Fibroblast of gingiva (primary cell): ENCODE data around the gene NCAPD2.
"Not testable (repeated sequence)": the region's sequence is repeated elsewhere in the genome, so short reads cannot be mapped to it uniquely, and the experiment has no call there.

ENCODE experiments used
- DNase-seq: peaks from one replicate; pipeline ENCODE4 v3.0.0-alpha.2; 2011; ENCODE audit warnings: low read depth

The NCAPD2 gene

DNA sequence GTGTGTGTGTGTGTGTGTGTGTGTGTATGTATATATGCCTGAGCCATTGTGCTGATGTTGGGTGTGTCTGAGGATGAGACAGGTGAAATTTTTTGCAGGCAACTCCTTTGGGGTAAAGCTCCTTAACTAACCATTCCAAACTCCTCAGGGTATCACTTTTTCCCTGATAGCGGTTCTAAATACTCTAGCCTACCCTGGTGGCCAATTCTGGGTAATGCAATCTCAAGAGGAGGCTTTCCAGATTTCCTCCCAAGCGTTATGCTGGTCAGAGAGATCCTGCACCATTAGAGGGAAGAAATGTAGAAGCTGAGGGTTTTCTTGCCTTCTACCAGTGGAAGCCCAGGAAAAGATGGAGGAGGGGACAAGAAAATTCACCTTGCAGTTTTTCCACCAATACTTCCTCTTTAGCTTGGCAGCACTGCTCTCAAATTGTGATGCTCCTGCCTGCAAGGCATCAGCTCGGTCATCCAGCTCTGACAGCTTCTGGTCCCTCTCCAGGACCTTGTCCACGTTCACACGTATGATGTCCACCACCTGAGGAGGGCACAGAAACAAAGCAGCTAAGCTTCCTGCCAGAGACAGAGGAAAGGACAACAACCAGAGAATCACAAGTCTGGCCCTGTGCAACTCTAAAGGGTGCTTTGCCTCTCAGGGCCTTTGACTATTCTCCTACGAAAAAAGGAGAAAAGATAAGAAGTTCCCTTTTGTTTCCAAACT lies 28.3 kb upstream of the NCAPD2 start:
- DNase-seq, result peak; percentile 63

DNA sequence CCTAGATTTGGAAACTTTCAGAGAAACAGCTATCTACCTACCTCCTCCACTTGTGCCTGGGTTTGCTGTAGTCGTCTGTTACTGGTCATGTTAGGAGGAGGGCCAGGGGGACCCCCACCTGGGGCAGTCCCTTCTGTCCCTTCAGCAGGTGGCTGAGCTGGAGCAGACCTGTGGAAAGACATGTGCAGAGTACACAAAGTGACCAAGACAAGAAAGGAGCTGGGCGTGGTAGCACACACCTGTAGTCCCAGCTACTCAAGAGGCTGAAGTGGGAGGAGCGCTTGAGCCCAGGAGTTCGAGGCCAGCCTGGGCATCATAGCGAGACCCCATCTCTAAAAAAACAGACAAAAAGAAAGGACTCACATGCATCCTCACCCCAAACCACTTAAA lies 27.7 kb upstream of the NCAPD2 start:
- no peak for DNase-seq

DNA sequence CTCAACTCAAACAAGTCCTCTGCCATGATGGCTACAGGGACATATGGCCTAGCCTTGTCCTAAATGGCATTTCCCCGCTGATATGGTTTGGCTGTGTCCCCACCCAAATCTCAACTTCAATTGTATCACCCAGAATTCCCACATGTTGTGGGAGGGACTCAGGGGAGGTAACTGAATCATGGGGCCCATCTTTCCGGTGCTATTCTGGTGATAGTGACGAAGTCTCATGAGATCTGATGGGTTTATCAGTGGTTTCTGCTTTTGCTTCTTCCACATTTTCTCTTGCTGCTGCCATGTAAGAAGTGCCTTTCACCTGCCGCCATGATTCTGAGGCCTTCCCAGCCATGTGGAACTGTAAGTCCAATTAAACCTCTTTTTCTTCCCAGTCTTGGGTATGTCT lies 27.2 kb upstream of the NCAPD2 start:
- DNase-seq, result not testable (repeated sequence)

DNA sequence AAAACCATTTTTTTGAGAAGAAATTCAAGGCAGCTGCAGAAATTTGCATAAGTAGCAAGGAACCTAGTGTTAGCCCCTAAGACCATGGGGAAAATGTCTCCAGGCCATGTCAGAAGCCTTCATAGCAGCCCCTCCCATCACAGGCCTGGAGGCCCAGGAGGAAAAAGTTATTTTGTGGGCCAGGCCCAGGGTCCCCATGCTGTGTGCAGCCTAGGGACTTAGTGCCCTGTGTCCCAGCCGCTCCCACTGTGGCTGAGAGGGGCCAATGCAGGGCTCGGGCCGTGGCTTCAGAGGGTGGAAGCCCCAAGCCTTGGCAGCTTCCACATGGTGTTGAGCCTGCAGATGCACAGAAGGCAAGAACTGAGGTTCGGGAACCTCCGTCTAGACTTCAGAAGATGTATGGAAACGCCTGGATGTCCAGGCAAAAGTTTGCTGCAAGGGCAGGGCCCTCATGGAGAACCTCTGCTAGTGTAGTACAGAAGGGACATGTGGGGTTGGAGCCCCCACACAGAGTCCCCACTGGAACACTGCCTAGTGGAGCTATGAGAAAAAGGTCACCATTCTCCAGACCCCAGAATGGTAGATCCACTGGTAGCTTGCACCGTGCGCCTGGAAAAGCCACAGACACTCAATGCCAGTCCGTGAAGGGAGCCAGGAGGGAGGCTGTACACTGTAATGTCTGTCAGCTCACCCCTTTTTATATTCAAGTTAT lies 26.2 kb upstream of the NCAPD2 start:
- not testable (repeated sequence) for DNase-seq

DNA sequence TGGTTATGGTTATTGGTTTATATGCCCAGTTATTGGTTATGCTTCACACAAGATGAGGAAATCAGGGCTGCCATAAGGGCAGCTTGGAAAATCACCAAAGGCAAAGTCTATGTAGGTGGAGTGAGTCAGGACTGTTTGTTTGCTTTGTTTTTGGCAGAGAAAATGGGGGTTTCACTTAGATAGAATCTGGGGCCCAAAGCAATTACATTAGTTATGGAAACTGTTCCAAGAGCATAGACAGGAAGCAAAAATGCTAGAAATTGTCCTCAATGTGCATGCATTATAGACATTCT lies 25.7 kb upstream of the NCAPD2 start:
- no peak for DNase-seq

DNA sequence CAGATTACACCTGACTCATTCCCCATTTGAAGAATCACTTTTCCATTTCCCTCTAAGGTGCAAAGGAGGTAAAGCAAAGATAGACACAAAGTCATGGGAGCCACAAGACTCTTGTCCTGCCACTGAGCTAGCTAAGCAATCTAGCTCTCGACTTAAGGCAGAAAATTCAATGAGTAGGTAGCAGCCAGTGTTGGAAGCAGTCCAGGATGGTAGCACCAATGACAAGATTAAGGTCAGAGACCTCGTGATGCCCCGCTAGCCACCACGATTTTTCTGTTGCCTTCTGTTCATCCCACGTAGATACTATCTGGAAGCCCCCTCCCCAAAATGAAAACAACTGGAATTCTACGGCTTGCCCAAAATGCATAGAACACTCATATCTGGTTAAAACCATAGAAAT lies 24.8 kb upstream of the NCAPD2 start:
- no peak for DNase-seq

DNA sequence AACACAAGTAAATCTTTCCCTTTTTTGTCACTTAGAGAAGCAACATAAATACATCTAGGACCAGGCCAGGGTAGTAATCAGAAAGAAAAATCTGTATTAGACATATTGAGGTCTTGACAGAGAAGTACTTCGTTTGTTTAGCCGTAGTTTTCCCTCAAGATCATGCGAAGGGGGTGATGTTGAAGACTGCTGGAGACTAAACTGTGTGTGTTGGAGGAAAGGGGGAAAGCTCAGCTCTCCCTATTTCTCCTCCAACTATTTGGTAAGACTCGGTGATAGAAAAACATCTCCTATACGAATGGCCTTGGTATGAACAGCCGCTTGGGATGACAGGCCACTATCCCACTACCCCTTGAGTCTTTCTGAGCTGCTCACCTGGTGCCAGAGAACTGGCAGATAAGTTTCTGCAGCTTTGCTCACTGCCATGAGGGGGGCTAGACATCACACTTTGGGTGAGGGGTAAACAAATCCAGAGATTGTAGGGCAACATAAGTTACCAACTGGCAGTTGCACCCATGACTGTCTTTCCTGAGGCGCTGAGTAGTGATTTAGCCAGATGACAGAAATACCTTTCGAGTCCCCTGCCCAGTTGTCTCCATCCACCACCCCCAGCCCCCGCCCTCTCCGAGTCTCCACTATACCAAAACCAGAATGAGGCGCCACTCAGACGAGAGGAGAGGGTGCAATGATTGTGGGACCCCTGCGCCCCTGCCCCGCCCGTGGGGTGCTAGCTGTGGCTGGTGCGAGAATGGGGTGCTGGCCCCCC lies 24.1 kb upstream of the NCAPD2 start:
- no peak for DNase-seq

DNA sequence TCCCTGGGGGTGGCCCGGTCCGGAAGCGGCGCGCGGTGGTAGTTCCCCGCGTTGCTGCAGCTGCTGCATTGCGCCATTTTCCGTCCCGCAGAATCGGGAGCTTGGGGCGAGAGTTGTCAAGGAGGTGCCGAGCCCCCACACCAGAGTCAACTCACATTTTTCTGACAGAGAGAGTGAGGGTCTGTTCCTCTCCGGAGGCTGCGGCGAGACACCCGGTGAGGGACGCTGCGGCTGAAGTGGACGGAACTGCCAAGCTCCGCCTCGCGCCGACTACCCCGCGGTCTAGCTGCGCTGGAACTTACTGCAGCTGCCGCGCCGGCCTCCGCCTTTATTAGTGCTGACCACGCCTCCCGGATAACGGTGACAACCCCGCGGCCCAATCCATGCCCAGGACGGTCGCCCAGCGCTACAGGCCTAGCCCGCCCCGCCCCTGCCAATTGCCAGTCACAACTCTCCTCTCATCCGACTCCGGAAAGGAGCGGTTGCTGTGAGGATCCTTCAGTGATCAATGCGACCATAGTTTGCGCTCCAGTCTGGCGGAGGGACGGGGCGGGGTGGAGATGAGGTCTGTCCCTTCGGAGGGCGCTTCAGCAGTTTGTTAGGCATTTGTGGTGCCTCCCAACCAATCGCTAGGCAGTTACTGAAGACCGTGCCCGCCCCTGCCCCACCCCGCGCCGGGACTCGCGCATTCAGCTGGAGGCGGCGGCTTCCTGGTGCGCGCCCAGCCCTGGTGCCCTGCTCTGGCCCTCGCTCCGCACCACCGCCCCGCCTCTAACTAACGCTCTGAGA lies 23.3 kb upstream of the NCAPD2 start, which contains the start of gene VAMP1:
Gene VAMP1, minus strand, starts transcription at position 303 of the 789 bp plus-strand sequence. Its CDS starts 146 bp downstream, at position 157.
- peak; percentile 97 for DNase-seq

DNA sequence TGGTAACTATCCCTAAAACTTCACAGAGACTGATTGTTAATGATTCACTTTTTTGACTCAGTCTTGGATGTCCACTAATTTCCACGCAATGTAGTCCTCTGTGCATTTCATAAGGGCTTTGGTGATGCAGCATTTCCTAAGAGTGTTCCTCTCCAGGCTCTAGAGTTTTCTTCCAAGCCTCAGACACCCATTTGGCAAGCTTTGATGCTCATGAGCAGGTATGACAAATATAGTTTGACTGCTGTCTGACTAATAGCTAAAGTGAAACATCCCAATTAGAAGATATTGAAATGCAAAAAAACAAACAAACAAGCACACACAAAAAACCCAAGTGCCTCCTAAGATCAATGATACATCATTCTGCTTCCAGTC lies 21.9 kb upstream of the NCAPD2 start:
- peak; percentile 45 for DNase-seq

DNA sequence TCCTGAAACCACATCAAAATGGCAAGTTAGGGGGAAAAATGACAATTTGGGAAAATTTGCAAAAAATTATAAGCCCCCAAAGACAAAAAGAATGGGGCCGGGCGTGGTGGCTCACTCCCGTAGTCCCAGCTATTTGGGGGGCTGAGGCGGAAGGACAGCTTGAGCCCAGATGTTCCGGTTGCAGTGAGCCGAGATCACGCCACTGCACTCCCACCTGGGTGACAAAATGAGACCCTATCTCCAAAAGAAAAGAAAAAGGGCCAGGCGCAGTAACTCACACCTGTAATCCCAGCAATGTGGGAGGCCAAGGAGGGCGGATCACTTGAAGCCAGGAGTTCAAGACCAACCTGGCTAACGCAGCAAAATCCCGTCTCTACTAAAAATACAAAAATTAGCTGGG lies 21.4 kb upstream of the NCAPD2 start:
- no peak for DNase-seq

DNA sequence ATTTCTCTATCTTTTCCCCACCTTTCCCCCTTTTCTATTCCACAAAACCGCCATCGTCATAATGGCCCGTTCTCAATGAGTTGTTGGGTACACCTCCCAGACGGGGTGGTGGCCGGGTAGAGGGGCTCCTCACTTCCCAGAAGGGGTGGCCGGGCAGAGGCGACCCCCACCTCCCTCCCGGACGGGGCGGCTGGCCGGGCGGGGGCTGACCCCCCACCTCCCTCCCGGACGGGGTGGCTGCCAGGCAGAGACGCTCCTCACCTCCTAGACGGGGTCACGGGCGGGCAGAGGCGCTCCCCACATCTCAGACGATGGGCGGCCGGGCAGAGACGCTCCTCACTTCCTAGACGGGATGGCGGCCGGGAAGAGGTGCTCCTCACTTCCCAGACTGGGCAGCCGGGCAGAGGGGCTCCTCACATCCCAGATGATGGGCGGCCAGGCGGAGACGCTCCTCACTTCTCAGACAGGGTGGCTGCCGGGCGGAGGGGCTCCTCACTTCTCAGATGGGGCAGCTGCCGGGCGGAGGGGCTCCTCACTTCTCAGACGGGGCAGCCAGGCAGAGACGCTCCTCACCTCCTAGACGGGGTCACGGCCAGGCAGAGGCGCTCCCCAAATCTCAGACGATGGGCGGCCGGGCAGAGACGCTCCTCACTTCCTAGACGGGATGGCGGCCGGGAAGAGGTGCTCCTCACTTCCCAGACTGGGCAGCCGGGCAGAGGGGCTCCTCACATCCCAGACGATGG lies 18.5 kb upstream of the NCAPD2 start:
- DNase-seq, result not testable (repeated sequence)

DNA sequence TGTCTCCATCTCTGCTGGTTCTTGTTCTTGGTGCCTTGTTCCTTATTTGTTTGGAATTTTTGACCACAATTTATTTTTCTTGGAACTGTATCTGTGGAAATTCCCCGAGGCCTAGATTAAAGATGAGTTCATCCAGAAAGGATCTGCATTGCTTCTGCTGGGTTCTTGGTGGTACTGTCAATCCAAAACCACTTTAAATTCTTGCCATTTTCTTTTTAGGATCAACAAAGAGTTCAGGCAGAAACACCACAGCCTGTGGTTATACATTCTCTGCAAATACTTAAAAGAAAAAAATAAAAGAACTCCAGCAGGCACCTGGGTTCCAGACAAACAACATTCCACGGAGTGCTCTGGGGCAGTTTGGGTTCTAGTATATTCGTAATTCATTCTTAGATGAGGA lies 17.4 kb upstream of the NCAPD2 start:
- peak; percentile 78 for DNase-seq

DNA sequence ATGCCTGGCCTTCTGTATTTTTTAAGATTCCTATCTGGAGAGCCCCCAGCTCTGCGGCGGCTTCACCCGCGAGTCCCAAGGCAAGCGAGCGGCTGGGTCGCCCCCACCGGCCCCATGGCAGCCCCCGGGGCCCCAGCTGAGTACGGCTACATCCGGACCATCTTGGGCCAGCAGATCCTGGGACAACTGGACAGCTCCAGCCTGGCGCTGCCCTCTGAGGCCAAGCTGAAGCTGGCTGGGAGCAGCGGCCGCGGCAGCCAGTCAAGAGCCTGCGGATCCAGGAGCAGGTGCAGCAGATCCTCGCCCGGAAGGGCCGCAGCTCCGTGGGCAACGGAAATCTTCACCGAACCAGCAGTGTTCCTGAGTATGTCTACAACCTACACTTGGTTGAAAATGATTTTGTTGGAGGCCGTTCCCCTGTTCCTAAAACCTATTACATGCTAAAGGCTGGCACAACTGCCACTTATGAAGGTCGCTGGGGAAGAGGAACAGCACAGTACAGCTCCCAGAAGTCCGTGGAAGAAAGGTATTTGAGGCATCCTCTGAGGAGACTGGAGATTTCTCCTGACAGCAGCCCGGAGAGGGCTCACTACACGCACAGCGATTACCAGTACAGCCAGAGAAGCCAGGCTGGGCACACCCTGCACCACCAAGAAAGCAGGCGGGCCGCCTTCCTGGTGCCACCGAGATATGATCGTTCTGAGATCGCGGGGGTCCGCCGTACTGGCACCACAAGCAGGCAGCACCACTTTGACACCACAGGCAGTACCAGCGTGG lies 16.1 kb upstream of the NCAPD2 start:
- not testable (repeated sequence) for DNase-seq

DNA sequence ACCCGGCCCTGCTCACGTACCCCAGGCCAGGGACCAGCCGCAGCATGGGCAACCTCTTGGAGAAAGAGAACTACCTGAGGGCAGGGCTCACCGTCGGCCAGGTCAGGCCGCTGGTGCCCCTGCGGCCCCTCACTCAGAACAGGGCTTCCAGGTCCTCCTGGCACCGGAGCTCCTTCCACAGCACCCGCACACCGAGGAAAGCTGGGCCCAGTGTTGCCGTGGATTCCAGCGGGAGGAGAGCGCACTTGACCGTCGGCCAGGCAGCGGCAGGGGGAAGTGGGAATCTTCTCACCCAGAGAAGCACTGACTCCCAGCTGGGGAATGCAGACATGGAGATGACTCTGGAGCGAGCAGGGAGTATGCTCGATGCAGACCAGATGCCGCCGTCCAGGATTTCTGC lies 15.5 kb upstream of the NCAPD2 start:
- no peak for DNase-seq

DNA sequence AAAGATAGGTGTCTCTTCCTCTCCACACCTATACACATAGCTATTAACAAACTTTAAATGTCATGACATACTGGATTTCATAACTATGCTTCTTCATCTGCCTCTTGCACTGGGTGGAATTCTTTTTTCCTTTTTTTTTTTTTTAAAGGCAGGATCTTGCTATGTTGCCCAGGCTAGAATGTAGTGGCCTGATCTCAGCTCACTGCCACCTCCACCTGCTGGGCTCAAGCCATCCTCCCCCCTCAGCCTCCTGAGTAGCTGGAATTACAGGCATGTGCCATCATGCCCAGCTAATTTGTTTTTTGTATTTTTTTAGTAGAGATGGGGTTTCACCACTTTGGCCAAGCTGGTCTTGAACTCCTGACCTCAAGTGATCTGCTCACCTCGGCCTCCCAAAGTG lies 5.7 kb upstream of the NCAPD2 start:
- no peak for DNase-seq

DNA sequence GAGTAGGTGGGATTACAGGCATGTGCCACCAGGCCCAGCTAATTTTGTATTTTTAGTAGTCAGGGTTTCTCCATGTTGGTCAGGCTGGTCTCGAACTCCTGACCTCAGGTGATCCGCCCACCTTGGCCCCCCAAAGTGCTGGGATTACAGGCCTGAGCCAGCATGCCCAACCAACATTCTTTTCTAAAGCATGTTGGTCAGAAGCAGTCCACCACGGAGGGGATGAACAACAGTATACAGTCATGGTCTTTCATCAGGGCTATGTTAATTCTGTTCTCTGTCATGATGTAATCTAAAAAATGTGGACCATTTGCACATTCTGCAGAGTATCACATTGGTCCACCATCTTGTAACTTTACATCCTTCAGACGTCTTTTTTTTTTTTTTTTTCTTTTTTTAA lies 4.5 kb upstream of the NCAPD2 start:
- no peak for DNase-seq

DNA sequence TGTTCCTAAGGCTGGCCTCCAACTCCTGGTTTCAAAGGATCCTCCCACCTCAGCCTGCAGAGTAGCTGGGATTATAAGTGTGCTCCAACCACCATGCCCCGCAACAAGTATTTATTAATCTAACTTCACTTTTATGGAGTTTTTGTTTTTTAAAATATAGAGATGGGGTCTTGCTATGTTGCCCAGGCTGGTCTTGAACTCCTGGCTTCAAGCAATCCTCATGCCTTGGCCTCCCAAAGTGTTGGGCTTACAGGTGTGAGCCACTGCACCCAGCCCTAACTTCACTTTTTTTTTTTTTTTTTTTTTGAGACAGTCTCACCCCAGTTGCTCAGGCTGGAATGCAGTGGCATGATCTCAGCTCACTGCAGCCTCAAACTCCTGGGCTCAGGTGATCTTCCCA lies 3.2 kb upstream of the NCAPD2 start:
- DNase-seq, result not testable (repeated sequence)

DNA sequence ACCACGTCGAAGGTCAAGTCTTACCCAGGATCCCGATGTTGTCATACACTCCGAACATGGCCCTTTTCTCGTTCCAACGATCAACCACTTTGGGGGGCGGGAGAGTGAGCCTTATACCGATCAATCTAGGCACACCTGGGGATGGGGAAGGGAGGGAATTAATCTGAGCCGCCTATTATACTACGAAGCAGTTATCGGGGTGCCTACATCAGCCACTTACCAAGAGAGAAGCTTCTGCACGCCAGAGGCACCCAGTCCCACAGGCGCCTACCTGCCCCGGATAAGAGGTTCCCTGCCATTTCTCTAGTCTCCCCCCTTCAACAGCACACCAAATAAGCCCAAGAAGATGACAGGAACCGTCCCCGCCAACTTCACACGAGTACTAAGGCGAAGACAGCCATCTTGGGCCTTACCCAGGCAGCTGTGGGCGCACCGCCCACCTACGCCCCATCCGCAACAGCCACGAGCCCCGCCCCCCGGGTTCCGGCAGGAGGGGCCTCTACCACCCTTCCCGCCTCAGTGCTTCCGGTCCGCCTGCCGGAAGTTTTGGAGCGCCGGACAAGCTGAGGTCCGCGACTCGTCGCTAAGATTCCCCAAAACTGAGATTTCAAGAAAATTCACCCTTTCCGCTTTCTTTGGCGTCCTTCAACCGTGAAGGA lies 935 bp upstream of the NCAPD2 start, which contains the start of gene MRPL51:
Gene MRPL51, minus strand, starts transcription at position 425 of the 659 bp plus-strand sequence. Its CDS starts 126 bp downstream, at position 299.
- peak; percentile 94 for DNase-seq

DNA sequence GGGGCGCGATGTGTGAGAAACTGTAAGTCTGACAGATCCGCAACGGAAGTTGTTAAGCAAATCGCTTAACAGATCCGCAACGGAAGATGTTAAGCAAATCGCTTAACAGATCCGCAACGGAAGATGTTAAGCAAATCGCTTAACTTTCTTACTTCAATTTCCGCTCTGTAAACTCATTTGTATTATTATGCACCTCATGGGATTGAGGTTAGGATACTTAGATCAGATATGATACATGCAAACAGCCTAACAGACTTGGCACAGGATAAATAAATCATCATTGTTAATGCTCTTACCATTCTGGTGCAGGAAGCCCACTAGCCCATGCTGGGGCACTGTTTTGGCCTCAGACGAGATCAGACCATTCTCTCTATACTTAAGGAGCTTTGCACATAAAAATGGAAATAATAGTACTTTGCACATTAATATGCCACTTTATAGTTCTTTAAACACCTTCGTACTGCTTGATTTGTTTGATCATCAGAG lies 399 bp downstream of the NCAPD2 start:
- DNase-seq, result no peak

DNA sequence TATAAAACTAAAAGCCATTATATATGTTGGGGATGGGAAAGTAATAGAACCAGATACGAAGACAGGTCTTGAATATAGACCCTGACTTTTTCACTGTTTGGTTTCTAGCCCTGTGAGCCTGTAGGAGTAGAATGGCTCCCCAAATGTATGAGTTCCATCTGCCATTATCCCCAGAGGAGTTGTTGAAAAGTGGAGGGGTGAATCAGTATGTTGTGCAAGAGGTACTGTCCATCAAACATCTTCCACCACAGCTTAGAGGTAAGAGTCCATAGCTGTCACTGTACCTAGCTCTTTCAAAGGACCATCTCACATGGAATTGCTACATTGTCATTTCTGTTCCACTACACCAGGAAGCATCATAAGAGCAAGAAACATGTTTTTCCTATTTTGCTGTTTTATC lies 1.1 kb downstream of the NCAPD2 start:
- no peak for DNase-seq
